Fibroblast of pulmonary artery (primary cell): ENCODE results near the gene PITPNM2.

ENCODE experiments used
- DNase-seq: peaks from one replicate; pipeline ENCODE4 v3.0.0-alpha.2; 2010; ENCODE audit warnings: low read depth
- H3K4me3 ChIP-seq: replicated peaks from 2 replicates; pipeline ENCODE4 v1.5.1; 2011; ENCODE audit warnings: low read depth, mild to moderate bottlenecking, control low read depth, low read length, moderate library complexity
- TF ChIP-seq, protein P1 (sequence below): IDR thresholded peaks from 2 replicates; pipeline ENCODE4 v1.5.1; 2011; ENCODE audit warnings: mild to moderate bottlenecking, control low read depth, low read length, inconsistent platforms; ENCODE audit errors: missing control alignments

Gene PITPNM2

DNA sequence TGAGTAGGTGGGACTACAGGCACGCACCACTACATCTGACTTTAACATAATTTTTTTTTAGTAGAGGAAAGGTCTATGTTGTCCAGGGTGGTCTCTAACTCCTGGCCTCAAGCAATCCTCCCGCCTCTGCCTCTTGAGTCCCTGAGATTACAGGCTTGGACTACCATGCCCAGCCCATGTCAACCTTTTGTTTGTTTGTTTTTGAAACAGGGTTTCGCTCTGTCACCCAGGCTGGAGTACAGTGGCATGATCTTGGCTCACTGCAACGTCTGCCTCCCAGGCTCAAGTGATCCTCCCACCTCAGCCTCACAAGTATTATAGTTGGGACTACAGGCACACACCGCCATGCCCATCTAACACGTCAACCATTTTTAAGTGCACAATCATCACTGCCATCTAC is 29.2 kb downstream of the PITPNM2 start:
- no peak for DNase-seq
- TF ChIP-seq, protein P1, sequence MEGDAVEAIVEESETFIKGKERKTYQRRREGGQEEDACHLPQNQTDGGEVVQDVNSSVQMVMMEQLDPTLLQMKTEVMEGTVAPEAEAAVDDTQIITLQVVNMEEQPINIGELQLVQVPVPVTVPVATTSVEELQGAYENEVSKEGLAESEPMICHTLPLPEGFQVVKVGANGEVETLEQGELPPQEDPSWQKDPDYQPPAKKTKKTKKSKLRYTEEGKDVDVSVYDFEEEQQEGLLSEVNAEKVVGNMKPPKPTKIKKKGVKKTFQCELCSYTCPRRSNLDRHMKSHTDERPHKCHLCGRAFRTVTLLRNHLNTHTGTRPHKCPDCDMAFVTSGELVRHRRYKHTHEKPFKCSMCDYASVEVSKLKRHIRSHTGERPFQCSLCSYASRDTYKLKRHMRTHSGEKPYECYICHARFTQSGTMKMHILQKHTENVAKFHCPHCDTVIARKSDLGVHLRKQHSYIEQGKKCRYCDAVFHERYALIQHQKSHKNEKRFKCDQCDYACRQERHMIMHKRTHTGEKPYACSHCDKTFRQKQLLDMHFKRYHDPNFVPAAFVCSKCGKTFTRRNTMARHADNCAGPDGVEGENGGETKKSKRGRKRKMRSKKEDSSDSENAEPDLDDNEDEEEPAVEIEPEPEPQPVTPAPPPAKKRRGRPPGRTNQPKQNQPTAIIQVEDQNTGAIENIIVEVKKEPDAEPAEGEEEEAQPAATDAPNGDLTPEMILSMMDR = no peak
- no peak overlapping the region for H3K4me3 ChIP-seq

DNA sequence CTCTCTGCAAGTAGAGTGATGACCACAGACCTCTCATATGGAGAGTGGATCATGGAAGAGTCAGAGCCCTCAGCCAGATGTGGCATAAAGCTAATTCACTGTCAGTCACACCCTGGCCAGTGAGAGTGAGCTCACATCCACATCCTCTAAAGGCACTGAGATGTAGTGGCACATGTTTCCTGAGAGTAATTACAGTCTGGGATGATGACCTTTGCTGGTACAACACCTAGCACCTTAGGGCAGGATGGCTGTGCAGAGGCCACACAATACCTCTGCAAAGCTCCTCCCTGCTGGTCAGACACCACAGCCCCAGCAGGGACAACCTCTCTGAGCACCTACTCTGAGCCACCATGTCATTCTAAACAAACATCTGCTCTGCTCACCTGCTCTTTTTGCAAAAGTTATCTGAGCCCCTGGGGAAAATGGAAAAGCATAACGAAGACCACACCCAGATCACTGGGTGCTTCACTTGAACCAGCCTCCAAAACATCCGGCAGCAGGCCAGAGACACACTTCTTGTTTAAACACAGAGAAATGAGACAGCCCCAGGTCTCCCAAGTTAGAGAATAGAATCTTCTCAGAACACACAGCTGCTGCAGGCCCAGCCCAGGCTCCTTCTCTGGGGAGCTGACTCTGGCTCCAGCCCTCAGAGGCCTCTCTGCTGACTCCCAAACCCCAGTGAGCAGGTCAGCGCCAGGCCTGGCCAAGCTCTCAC is 30.3 kb downstream of the PITPNM2 start:
- TF ChIP-seq, protein P1 = no peak
- DNase-seq = no peak
- no peak overlapping the region for H3K4me3 ChIP-seq

DNA sequence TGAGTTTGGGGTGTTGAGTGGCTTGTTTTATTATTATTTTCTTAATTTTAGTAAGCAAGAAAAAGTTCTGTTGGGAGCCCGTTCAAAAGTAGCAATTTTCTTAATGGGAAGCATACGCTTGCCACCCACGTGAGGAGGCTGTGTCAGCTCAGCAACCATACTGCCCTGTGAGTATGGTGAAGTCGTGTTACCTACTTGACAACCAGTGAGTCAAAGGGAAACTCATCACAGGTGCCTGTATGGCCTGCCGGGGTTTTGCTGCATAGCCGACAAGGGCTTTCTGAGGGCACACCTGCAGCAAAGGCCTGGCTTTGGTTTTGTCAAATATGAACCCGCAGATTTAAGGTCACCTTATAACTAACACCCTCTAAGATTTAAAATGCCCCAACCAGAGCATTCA is 31.1 kb downstream of the PITPNM2 start:
- DNase-seq = no peak
- TF ChIP-seq, protein P1 = no peak
- no peak overlapping the region for H3K4me3 ChIP-seq

DNA sequence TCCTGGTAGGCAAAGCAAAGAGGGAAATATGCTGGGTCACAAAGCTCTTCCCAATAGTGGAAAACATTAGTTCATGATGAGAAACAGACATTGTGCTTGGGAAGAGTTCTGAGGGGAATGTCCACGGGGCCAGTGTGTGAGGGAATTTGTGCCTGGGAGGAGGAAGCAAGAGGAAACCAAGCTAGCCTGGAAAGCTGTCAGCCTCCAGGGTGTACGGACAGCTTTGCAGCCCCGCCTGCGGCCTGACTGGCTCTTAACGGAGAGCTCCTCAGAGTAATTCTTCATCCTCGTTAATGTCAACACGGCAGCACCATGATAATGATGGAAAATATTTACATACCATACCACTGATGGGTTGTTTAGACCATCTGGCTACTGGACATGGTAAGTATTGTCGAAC is 32.4 kb downstream of the PITPNM2 start:
- DNase-seq = no peak

DNA sequence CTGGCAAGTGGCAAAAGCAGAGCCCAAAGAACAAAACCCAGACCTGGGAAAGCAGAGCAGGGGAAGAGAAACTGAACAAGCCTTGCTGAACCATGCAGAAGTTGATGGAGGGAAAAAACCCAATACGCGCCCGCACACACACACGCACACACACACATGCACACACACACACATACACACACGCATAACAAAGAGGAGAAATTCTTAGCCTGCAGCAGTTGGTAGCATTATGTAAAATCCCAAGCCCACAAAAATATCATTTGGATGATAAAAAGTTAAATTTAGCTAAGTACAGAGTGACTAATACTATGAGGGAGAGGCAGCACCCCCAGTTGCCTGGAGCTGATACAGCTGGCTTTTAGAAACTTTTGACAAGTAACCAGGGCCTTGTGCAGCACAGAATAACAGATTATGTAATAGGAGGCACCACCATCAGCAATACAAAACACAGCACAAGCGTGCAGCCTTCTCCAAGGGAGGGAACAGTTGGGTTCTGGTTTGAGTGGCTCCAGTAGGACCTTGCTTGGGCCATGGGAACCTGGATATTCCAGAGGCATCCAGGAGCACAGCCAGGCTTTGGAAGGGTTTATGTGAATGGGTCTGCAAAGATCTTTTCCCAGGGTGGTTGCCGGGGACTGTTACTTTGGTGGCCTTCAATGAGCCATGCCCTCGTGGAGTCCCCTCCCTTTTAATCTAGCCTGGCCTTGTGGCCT is 35.3 kb downstream of the PITPNM2 start:
- no peak overlapping the region for H3K4me3 ChIP-seq
- peak; percentile 98 for DNase-seq
- TF ChIP-seq, protein P1 = no peak

More for the DNA sequence above, 32.4 kb downstream of the PITPNM2 start:
- H3K4me3 ChIP-seq = no peak overlapping the region
- TF ChIP-seq, protein P1 = no peak

DNA sequence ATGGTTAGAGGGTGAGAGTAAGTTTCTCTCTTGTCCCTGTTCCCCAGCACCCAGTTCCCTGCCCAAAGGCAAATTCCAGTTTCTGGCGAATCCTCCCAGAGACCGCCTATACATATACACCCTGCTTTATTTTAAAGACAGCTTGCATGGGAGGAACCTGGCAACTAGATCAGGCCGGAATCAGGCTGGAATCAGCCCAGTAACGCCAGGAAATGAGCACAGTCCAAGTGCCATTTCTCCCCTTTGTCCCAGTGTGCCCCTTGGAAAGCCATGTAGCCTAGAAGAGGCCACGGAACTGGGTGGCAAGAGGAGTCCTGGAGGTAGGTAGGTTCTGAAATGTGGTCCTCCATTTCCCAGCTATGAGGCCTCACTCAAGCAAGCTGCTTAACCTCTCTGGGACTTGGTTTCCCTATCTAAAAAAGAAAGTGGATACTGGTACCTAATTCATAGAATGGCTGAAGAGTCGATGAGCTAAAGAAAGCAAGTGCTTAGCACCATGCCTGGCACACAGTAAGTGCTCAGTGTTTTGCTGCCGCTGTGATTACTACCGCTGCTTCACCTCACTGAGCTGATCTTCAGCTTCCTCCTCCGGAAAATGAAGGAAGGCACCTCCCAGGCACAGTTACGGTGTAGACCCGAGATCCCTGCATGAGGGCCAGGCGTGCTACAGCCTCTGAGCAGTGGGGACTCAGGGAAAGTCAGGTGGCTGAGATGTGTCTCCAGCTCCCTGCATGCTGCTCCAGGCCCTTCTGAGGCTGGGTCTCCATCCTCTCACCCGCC is 36.4 kb downstream of the PITPNM2 start:
- no peak for DNase-seq
- H3K4me3 ChIP-seq = no peak overlapping the region
- TF ChIP-seq, protein P1 = no peak
